Trophoblast cell (in vitro differentiated cells and primary cell): ENCODE results near the gene PADI1.

Source experiments
- DNase-seq, 2 donors: peaks; one replicate each; pipeline ENCODE4 v3.0.0-alpha.2; 2016
- H2AFZ ChIP-seq: 2 replicates; pipeline ENCODE4 v1.6.1; 2013; ENCODE audit warnings: low read length, moderate library complexity, mild to moderate bottlenecking; ENCODE audit not compliant: insufficient read depth, poor library complexity
- H2AK5ac ChIP-seq: 2 replicates; pipeline ENCODE4 v1.6.1; 2013; ENCODE audit warnings: mild to moderate bottlenecking, low read length
- H2BK120ac ChIP-seq: 2 replicates; pipeline ENCODE4 v1.6.1; 2013; ENCODE audit warnings: low read length, mild to moderate bottlenecking, moderate library complexity; ENCODE audit not compliant: insufficient read depth, poor library complexity
- H2BK12ac ChIP-seq: 2 replicates; pipeline ENCODE4 v1.6.1; 2013; ENCODE audit warnings: mild to moderate bottlenecking, low read length, moderate library complexity
- H2BK5ac ChIP-seq: 2 replicates; pipeline ENCODE4 v1.6.1; 2013; ENCODE audit warnings: low read length, low read depth, moderate library complexity, mild to moderate bottlenecking; ENCODE audit not compliant: poor library complexity
- H3K14ac ChIP-seq: 2 replicates; pipeline ENCODE4 v1.6.1; 2013; ENCODE audit warnings: mild to moderate bottlenecking, low read length
- H3K18ac ChIP-seq: 2 replicates; pipeline ENCODE4 v1.6.1; 2013; ENCODE audit warnings: mild to moderate bottlenecking, low read length
- H3K23ac ChIP-seq: 2 replicates; pipeline ENCODE4 v1.6.1; 2013; ENCODE audit warnings: low read length
- H3K27ac ChIP-seq: 2 replicates; pipeline ENCODE4 v1.5.1; 2013; ENCODE audit warnings: low read depth, mild to moderate bottlenecking, inconsistent platforms, low read length, moderate library complexity
- H3K27me3 ChIP-seq: 2 replicates; pipeline ENCODE4 v1.6.1; 2013; ENCODE audit warnings: inconsistent platforms, mild to moderate bottlenecking, low read length, moderate library complexity; ENCODE audit not compliant: insufficient read depth
- H3K36me3 ChIP-seq, 2 experiments: 1 replicate in 1 of 2; 2 replicates in 1 of 2; pipeline ENCODE4 v1.6.1; 2013; ENCODE audit warnings: low read length in 2 of 2, mild to moderate bottlenecking in 2 of 2, moderate library complexity in 1 of 2; ENCODE audit not compliant: insufficient read depth in 2 of 2, control insufficient read depth in 1 of 2
- H3K4ac ChIP-seq: 2 replicates; pipeline ENCODE4 v1.6.1; 2013; ENCODE audit warnings: low read depth, mild to moderate bottlenecking, low read length, moderate library complexity
- H3K4me1 ChIP-seq, 2 experiments: 1 replicate in 1 of 2; 2 replicates in 1 of 2; pipeline ENCODE4 v1.6.1; 2013; ENCODE audit warnings: low read length in 2 of 2, mild to moderate bottlenecking in 2 of 2, moderate library complexity in 1 of 2; ENCODE audit not compliant: insufficient read depth in 2 of 2, control insufficient read depth in 1 of 2
- H3K4me2 ChIP-seq: 2 replicates; pipeline ENCODE4 v1.6.1; 2013; ENCODE audit warnings: inconsistent platforms, mild to moderate bottlenecking, low read length, moderate library complexity
- H3K4me3 ChIP-seq: 2 replicates; pipeline ENCODE4 v1.5.1; 2013; ENCODE audit warnings: mild to moderate bottlenecking, low read depth, low read length, inconsistent platforms
- H3K79me1 ChIP-seq: one replicate; pipeline ENCODE4 v1.6.1; 2013; ENCODE audit warnings: low read length
- H3K79me2 ChIP-seq: 2 replicates; pipeline ENCODE4 v1.6.1; 2013; ENCODE audit warnings: low read length, mild to moderate bottlenecking; ENCODE audit not compliant: control insufficient read depth, insufficient read depth, poor library complexity
- H3K9ac ChIP-seq: 2 replicates; pipeline ENCODE4 v1.6.1; 2013; ENCODE audit warnings: mild to moderate bottlenecking, low read length
- H3K9me3 ChIP-seq: 2 replicates; pipeline ENCODE4 v1.6.1; 2013; ENCODE audit warnings: low read depth, mild to moderate bottlenecking, control low read depth, inconsistent platforms, low read length; ENCODE audit not compliant: insufficient read depth
- H4K12ac ChIP-seq: 2 replicates; pipeline ENCODE4 v1.6.1; 2013; ENCODE audit warnings: low read depth, mild to moderate bottlenecking, low read length, moderate library complexity
- H4K8ac ChIP-seq: 2 replicates; pipeline ENCODE4 v1.6.1; 2013; ENCODE audit warnings: low read depth, mild to moderate bottlenecking, low read length, moderate library complexity
- H4K91ac ChIP-seq: one replicate; pipeline ENCODE4 v1.6.1; 2013; ENCODE audit warnings: low read depth, mild to moderate bottlenecking, low read length, moderate library complexity
- WGBS: extraction: QIAGEN DNeasy Blood & Tissue Kit; methylation state at CpG from one replicate; pipeline ENCODE4 v1.1.7; 2013; ENCODE audit warnings: missing lambda C conversion rate; ENCODE audit not compliant: insufficient read length, insufficient coverage; ENCODE audit errors: extremely low coverage; 5-methylcytosine and 5-hydroxymethylcytosine counted together

The PADI1 gene

GRCh38 chr1:17201201-17202021 lies 3.5 kb upstream of the PADI1 start:
- no peak overlapping the region for H2AFZ ChIP-seq
- no peaks in the 10 kb centered on the region for H3K36me3 ChIP-seq
- no peaks in the 10 kb centered on the region for H3K27me3 ChIP-seq
- peak overlapping the region; percentile 23 for H2AK5ac ChIP-seq
- no peak overlapping the region for H2BK120ac ChIP-seq
- no peak overlapping the region for H3K23ac ChIP-seq
- H3K9me3 ChIP-seq, result peaks cover 2% of the 10 kb centered on the region
- DNase-seq, result no peak
- no peak overlapping the region for H3K9ac ChIP-seq
- no peak overlapping the region for H3K4me3 ChIP-seq
- no peaks in the 10 kb centered on the region for H3K79me2 ChIP-seq
- H3K14ac ChIP-seq, result peak overlapping the region; percentile 35
- no peak overlapping the region for H3K4me2 ChIP-seq
- H3K18ac ChIP-seq, result no peak overlapping the region
- no peak overlapping the region for H3K27ac ChIP-seq
- H4K91ac ChIP-seq, result no peak overlapping the region
- H2BK12ac ChIP-seq, result peak overlapping the region; percentile 33
- H3K4me1 ChIP-seq, result peaks cover 7 to 8% of the 10 kb centered on the region in 2 experiments
- H3K79me1 ChIP-seq, result peaks cover 5% of the 10 kb centered on the region
- H4K8ac ChIP-seq, result no peak overlapping the region
- no peak overlapping the region for H4K12ac ChIP-seq
- no peak overlapping the region for H2BK5ac ChIP-seq
- H3K4ac ChIP-seq, result no peak overlapping the region
- WGBS, result no CpG with 5 or more reads among the region's 9 CpGs

- no peak overlapping the region for H4K8ac ChIP-seq
- no peak overlapping the region for H3K4ac ChIP-seq
- H4K12ac ChIP-seq, result no peak overlapping the region
- H3K23ac ChIP-seq, result no peak overlapping the region
- no peak overlapping the region for H3K9ac ChIP-seq
- H4K91ac ChIP-seq, result peak overlapping the region; percentile 4
- no peaks in the 10 kb centered on the region for H3K79me2 ChIP-seq
- H2AFZ ChIP-seq, result no peak overlapping the region
- DNase-seq, result no peak
- H3K4me3 ChIP-seq, result no peak overlapping the region
- peaks cover 20 to 25% of the 10 kb centered on the region in 2 experiments for H3K4me1 ChIP-seq
- no peak overlapping the region for H2BK120ac ChIP-seq
- no peak overlapping the region for H3K4me2 ChIP-seq
- H2AK5ac ChIP-seq, result no peak overlapping the region
- H3K9me3 ChIP-seq, result no peaks in the 10 kb centered on the region
- H3K36me3 ChIP-seq, result no peaks in the 10 kb centered on the region
- no peak overlapping the region for H3K14ac ChIP-seq
- H3K79me1 ChIP-seq, result peaks cover 9% of the 10 kb centered on the region
- WGBS, result no CpG with 5 or more reads among the region's 7 CpGs
- H3K27me3 ChIP-seq, result no peaks in the 10 kb centered on the region
- no peak overlapping the region for H3K27ac ChIP-seq
- H3K18ac ChIP-seq, result no peak overlapping the region
- no peak overlapping the region for H2BK12ac ChIP-seq
- no peak overlapping the region for H2BK5ac ChIP-seq
Observed at GRCh38 chr1:17205652-17206051, 724 bp downstream of the PADI1 start.

GRCh38 chr1:17206196-17206595 lies 1.3 kb downstream of the PADI1 start:
- Histone ChIP-seq H3K9me3 (no peaks in the 10 kb centered on the region), H2AK5ac (no peak overlapping the region), H3K79me2 (no peaks in the 10 kb centered on the region), H3K18ac (no peak overlapping the region), H3K9ac (no peak overlapping the region), H3K27me3 (no peaks in the 10 kb centered on the region), H3K14ac (no peak overlapping the region), H3K4me2 (no peak overlapping the region), H4K12ac (no peak overlapping the region), H3K79me1 (peaks cover 9% of the 10 kb centered on the region), H3K27ac (no peak overlapping the region), H3K23ac (no peak overlapping the region), H3K4ac (no peak overlapping the region), H2BK120ac (no peak overlapping the region), H3K4me3 (no peak overlapping the region), H2AFZ (no peak overlapping the region), H3K4me1 (peaks cover 20 to 25% of the 10 kb centered on the region in 2 experiments), H2BK12ac (peak overlapping the region; percentile 32), H2BK5ac (no peak overlapping the region), H4K8ac (no peak overlapping the region), H3K36me3 (no peaks in the 10 kb centered on the region), H4K91ac (peak overlapping the region; percentile 4)
- DNase-seq, result no peak
- no CpG with 5 or more reads among the region's 4 CpGs for WGBS

GRCh38 chr1:17207046-17207445 lies 2.1 kb downstream of the PADI1 start:
- peaks cover 9% of the 10 kb centered on the region for H3K79me1 ChIP-seq
- no CpG with 5 or more reads among the region's 4 CpGs for WGBS
- no peak overlapping the region for H3K9ac ChIP-seq
- H2BK12ac ChIP-seq, result peak overlapping the region; percentile 63
- H3K14ac ChIP-seq, result no peak overlapping the region
- no peak overlapping the region for H2AK5ac ChIP-seq
- peaks cover 20 to 22% of the 10 kb centered on the region in 2 experiments for H3K4me1 ChIP-seq
- H2BK5ac ChIP-seq, result no peak overlapping the region
- no peak overlapping the region for H3K18ac ChIP-seq
- no peaks in the 10 kb centered on the region for H3K9me3 ChIP-seq
- H3K23ac ChIP-seq, result no peak overlapping the region
- no peaks in the 10 kb centered on the region for H3K79me2 ChIP-seq
- H4K91ac ChIP-seq, result no peak overlapping the region
- no peaks in the 10 kb centered on the region for H3K27me3 ChIP-seq
- H4K8ac ChIP-seq, result no peak overlapping the region
- no peak overlapping the region for H2BK120ac ChIP-seq
- no peak overlapping the region for H4K12ac ChIP-seq
- no peak overlapping the region for H3K4ac ChIP-seq
- H3K4me3 ChIP-seq, result no peak overlapping the region
- DNase-seq, result peak in 1 of 2 donors; percentile 32
- H3K36me3 ChIP-seq, result no peaks in the 10 kb centered on the region
- no peak overlapping the region for H2AFZ ChIP-seq
- H3K27ac ChIP-seq, result no peak overlapping the region
- H3K4me2 ChIP-seq, result no peak overlapping the region
